ENCODE data around the gene MDFIC.

MDFIC gene

DNA sequence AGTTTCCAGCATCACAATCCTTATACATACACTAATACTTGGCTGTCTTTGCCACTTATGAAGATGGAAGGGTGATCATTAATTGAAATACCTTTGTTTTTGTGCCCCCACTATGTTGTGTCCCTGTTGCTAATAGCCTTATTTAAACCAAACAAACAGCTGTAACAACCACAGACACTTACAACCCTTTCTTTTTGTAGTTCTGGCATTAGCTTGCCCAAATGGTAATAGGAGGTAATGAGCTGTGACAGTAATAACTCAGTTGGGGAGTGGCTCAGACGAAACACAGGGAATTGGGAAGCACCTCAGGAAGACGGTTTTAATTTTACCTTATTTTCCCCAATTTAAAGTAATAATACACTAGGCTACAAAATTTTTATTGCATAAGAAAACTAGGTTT, 83.4 kb downstream of the MDFIC start:
- no peak for FAIRE-seq

DNA sequence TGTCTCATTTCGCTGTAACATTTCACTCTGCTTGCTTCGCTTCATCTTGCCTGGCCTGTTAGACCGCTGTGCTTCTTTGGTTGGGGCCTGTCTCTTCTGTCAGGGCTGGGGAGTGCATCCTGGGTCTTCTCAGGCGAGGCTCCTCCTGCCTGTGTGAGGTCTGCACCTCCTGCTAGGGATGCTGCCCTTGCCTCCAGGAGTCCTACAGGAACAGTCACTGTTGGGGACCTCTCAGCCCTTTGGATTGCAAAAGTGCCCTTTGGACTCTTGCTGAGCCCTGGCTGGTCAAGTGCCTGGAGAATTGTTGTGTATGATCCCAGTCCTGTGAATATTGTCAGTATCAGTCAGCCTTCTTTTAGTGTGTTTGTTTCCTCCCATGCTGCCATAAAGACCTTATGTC, 84.1 kb downstream of the MDFIC start:
- no peak for FAIRE-seq

DNA sequence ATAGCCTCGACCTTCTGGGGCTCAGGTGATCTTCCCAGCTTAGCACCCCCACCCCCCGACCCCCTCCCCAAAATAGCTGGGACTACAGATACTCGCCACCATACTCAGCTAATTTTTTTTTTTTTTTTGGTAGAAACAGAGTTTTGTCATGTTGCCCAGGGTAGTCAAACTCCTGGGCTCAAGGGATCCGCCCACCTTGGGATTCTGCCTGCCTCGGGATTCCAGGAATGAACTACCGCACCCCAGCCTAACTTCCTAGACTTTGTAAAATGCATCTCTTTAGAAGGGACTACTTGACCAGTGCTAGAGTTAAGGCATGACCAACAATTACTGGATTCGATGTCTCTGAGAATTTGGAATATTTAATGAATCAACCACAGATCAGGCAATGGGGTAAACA, 85.9 kb downstream of the MDFIC start:
- no peak for FAIRE-seq

DNA sequence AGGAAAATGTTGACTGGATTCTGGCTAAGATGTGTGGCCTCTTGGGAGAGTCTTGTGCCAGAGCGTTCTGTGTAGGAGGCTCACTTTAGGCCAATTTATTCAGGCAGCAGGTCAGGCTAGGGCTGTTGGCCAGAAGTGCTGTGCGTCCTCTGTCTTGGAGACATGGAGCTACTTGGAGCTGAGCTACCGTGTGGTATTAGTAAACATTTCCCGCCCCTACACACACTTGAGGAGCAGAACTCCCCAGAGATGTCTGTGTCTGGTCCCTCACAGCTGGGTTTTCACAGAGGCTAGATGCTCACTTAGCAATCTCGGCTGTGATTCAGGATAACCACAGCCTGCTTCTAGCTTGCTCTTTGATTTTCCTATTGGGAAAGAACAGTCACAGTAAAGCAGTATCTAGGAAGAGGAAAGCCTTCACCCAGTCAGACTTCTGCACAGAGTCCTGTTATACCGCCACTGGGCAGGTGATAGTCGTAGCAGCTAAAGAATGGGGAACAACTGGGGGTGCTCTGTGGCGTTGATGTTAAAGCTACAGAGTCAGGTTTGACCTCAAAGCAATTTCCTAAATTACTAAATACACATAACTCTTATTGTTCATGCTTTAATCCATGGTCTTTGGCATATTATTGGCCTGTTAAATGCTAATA, 86.7 kb downstream of the MDFIC start:
- no peak for FAIRE-seq

DNA sequence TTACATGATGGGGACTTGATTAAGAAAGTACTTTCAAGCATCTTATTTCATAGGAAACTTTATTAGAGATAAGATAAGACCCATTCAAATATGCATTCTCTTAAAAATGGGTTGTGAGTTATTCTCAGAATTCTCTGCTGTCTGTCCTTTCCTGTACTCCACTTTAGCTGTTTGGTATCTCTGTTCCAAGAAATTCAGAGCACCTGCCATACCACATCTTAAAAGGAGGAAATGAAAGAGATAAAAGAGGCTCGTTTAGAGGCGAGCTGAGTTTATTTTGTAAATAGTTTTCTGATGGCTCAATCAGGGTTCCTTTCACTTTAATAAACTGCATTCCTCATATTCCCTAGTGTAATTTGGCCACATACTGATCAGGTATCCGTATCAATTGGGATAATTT, 87.2 kb downstream of the MDFIC start:
- no peak for FAIRE-seq

DNA sequence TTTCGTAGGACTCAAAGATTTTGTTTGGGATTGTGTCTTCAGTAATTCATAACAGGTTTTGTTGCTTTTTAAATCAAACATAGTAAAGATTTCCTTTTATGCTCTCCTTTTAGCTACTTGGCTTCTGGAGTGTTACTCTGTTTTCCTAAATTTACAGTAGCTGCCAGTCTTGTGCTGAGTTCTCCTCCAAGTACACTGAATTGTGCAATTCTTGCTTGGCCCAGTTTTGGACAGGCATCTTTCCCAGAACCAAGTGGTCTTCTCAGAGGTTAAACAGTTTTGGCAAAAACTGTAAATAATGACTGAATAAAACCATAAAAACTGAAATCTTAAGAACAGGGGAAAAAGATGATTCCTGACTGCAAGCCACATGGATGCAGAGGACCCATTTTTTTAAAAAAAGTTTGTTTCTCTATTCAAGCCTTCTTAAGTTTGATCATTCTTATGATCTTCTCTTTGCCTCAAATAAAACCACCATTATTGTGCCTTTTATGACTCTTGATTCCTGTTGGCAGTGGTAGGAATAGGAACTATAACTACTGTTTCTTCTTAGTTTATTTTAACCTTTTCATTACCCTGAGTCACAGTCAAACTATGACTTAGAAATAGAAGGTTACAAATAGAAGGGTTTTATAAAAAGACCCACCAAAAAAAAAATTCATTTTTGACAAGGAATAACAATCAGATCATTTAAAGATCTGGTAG, 88.0 kb downstream of the MDFIC start:
- FAIRE-seq, result no peak

DNA sequence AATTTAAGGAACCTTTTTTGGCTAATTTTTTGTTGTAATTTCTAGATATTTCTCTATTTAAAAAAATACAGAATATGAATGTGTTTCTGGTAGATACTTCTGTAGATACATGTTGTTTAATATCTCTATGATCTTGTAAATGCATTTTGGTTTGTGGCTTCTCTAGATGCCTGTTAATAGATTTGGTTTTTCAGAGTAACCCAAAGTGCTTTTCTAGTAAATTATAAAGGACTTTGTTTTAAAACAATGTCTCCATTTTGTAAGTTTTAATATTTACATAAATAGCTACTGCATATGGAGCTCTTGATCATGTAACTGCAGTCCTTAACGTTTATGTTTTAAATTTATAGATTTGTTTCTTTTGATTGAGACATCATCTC, 88.5 kb downstream of the MDFIC start:
- FAIRE-seq, result no peak

GRCh38 chr7:115013886-115014285, 92.0 kb downstream of the MDFIC start:
- FAIRE-seq, result no peak

DNA sequence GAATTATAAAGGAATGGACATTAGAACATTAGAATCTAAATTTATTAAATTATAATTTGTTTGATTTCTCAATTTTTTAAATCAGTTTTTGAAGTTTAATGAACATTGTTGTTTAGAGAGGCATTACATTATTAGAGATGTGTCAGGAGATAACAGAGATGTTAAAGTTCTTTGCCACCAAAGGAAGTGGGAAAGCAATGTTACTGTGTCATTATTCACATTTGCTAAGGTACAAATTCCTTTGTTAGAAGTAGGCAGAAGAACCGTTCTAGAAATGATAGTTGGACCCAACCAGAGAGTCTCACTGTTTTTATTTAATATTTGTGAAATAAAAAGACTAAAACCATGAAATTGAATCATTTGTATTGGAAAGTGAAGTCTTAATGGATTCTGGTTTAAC, 92.9 kb downstream of the MDFIC start:
- FAIRE-seq, result no peak

DNA sequence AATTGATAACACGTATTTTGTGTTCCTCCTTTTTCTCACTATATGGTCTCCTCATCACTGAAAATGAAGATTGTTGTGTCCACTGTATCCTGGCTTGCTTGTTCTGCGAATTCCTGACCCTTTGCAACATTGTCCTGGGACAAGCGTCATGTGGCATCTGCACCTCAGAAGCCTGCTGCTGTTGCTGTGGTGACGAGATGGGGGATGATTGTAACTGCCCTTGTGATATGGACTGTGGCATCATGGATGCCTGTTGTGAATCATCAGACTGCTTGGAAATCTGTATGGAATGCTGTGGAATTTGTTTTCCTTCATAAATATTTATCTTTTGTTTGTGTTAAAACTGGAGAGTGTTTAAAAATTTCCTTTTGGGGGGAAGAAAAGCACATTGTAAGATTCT, 93.7 kb downstream of the MDFIC start:
- FAIRE-seq, result no peak

- no peak for FAIRE-seq
Measured at GRCh38 chr7:115019882-115020605, 98.2 kb downstream of the MDFIC start.

GRCh38 chr7:115023219-115023618, 101.3 kb downstream of the MDFIC start:
- no peak for FAIRE-seq

DNA sequence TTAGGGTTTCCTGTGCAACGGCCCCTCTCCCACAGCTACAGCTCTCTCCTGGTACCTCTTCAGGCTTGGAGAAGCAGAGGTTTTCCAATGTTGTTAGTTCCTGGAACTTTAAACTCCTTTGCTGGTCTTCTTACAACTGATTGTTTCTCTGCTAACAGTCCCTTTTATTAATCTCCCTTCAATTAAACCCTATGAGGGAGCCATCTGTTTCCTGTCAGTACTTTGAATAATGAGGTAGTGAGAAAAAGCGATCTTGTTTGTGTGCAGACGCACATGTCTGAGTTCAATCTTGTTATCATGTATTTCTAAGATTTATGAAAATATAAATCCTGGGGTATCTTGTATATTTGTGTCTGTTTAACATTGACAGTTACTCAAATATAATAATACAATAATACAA, 102.4 kb downstream of the MDFIC start:
- FAIRE-seq, result no peak

DNA sequence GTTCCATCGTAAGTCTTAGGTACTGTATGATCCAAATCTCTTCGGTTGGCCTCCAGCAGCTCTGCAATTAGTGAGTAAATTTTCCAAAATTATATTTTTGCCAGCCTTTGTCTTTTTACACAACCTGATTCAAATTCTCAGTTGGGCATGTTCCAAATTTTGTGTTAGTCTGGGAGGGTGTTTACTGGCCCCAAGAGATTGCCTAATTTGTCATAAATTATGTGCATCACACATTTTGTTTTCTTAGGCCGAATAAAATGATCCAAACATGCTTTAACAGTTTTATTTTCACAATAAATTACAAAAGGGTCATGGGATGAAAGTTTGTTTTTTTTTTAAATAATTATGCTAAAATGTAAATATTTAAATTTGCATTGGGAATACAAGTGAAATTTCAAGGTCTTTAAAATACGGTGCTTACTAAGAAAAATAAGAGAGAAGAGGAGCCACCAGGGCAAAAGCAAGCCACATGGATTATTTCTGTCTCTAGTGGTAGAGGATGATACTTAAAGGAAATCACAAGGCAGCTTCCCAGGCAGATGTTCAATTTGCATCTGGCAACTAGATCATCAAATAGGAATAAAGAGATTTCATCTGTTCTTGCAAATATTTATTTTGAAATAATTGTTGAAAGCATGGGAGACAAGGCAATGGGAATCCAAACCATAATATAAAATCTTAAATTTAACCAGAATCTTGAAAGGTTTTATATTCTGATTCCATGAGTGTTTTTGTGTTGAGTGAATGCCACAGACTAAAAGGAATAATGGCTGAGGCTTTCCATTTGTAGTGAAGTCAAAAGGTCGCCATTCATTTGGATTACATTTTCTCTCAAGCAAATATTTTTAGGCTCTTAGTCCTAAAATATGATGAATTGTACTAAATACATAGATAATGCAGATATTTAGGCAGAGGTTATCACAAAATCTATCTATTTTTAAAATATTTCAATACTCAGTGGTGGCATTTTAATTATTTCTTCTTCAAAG, 111.1 kb downstream of the MDFIC start:
- no peak for FAIRE-seq

GRCh38 chr7:115033917-115034459, 112.1 kb downstream of the MDFIC start:
- no peak for FAIRE-seq

GRCh38 chr7:115034515-115034914, 112.6 kb downstream of the MDFIC start:
- FAIRE-seq, result no peak

DNA sequence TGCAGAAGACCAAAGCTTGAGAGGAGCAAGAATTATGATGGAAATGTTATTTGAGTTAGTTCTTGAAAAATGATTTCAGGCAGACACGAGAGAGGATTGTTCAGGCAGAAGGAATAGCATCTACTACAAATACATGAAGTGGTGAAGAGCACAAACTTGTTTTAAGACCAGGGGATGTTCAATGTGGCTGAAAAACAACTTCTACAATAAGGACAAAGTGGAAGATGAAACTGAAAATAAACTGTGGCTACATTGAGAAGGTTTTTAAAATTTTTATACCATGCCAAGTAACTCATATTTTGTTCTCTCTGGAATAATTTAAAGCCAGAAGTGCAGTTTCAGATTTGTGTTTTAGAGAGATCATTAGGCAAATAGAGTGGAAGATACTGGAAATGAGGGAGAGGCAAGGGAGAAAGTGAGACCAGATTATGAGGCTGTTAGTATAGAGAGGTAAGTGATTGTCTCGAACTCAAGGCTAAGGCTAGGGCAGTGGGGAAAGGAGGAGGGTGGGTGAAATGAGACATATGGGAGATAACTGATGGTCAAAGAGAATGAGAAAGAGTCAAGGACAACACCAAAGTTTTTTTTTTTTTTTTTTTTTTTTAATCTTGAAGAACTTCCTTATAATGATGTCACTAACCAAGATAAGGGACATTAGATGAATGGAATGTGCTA, 115.4 kb downstream of the MDFIC start:
- FAIRE-seq, result no peak

GRCh38 chr7:115038158-115038557, 116.3 kb downstream of the MDFIC start:
- no peak for FAIRE-seq

- no peak for FAIRE-seq
Measured at GRCh38 chr7:115040057-115040456, 118.2 kb downstream of the MDFIC start.

- no peak for FAIRE-seq
Measured at GRCh38 chr7:115040495-115040894, 118.6 kb downstream of the MDFIC start.

DNA sequence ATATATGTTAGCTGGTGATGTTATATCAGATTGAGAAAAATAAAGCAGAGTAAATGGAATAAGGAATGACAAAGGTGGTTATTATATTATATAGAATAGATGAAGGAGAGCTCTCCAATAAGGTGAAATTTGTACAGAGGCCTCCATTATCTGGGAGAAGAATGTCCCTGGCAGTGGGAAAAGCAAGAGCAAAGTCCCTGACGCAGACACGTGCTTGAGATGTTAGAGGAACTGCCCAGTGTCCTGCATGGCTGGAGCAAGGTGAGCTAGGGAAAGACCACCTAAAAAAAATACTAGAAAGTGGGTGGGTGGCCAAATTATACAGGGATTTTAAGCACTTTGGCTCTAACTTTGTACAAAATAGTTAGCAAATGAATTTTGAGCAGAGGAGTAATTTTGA, 120.7 kb downstream of the MDFIC start:
- FAIRE-seq, result no peak

DNA sequence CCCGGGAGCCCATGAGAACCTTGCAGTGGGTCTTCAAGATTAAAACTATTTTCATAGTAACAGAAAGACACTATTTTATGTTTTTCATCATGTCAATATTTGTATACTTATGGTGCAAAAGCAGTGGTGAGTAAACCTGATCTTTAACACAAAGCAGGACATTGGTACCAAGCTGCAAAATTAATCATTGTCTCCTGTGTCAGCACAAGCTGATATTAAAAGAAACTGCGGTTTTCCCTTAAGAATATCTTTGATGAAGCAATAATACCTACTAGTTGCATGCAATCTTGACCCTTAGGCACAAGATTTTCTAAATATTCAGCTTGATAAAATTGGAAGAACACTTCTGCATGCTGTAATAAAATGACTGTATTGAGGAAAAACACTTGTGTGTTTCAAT, 121.7 kb downstream of the MDFIC start:
- FAIRE-seq, result no peak
